ENCODE results near the gene CYTH1. TPM values are rescaled to one million over a fixed set of nuclear protein-coding genes. Genes with fewer than 3 reads are reported as not detected.
A peak's percentile ranks its signal among the peaks of the same experiment; 100 is the strongest.

The CYTH1 gene
- total and polyA plus RNA-seq, 12 donors: 26.0 to 141 (median 46.2) TPM

GRCh38 chr17:78747488-78747887, 34.6 kb downstream of the CYTH1 start:
- no peak overlapping the region for H3K4me3 ChIP-seq
- DNase-seq: no peak
- peak overlapping the region in 3 of 5 donors; percentile 24 to 72 (median 57) for H3K27ac ChIP-seq
- no peaks in the 10 kb centered on the region for H3K36me3 ChIP-seq (replicated peaks in 1 of 2)
- no peaks in the 10 kb centered on the region for H3K27me3 ChIP-seq
- intact Hi-C loops (cut with DNase I): no loop called here
- peaks cover 23 to 70% of the 10 kb centered on the region in 2 donors for H3K4me1 ChIP-seq (replicated peaks in 1 of 2)
- TF ChIP-seq POLR2A (IDR thresholded peaks at IDR 0.05) (no peak), CTCF (IDR thresholded peaks at IDR 0.05) (no peak)
- no peaks in the 10 kb centered on the region for H3K9me3 ChIP-seq (replicated peaks in 1 of 3)
- WGBS, 4 donors: 77 to 85% (median 82%) methylated on average over 2 of the region's 2 CpGs

DNA sequence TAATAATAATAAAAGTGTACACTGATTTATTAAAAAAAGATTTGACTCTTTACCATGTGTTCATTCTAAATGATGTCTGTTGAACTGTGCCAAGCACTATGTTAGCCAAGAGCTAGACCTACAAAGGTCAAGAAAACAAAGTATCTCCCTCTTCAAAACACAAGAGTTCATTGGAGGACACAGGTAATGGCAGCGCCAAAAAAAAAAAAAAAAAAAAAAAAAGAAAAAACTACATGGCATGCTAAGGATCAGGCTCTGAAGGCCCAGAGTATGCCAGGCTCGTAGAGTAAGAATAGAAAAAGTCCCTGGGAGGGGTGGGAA, 35.2 kb downstream of the CYTH1 start:
- H3K27ac ChIP-seq: peak overlapping the region in 3 of 5 donors; percentile 24 to 72 (median 57)
- peaks cover 23 to 70% of the 10 kb centered on the region in 2 donors for H3K4me1 ChIP-seq (replicated peaks in 1 of 2)
- TF ChIP-seq POLR2A (IDR thresholded peaks at IDR 0.05) (no peak), CTCF (IDR thresholded peaks at IDR 0.05) (no peak)
- no peak overlapping the region for H3K4me3 ChIP-seq
- intact Hi-C loops (cut with DNase I): no loop called here
- no peaks in the 10 kb centered on the region for H3K27me3 ChIP-seq
- 35 to 50% (median 48%) methylated on average over 2 of the region's 2 CpGs for WGBS, 4 donors
- no peak for DNase-seq
- H3K36me3 ChIP-seq (replicated peaks in 1 of 2): no peaks in the 10 kb centered on the region
- H3K9me3 ChIP-seq (replicated peaks in 1 of 3): no peaks in the 10 kb centered on the region

- Histone ChIP-seq H3K4me3 (no peak overlapping the region), H3K36me3 (replicated peaks in 1 of 2) (no peaks in the 10 kb centered on the region), H3K27ac (peak overlapping the region in 3 of 5 donors; percentile 24 to 72 (median 38)), H3K4me1 (replicated peaks in 1 of 2) (peaks cover 23 to 65% of the 10 kb centered on the region in 2 donors), H3K27me3 (no peaks in the 10 kb centered on the region), H3K9me3 (replicated peaks in 1 of 3) (no peaks in the 10 kb centered on the region)
- intact Hi-C loops (cut with DNase I): no loop called here
- 68 to 71% (median 69%) methylated on average over 12 of the region's 12 CpGs for WGBS, 4 donors
- DNase-seq: peak in 3 of 7 donors; percentile 31 to 54 (median 49)
- TF ChIP-seq CTCF (IDR thresholded peaks at IDR 0.05): no peak
- TF ChIP-seq POLR2A (IDR thresholded peaks at IDR 0.05): no peak
Observed at GRCh38 chr17:78746263-78746948, 35.7 kb downstream of the CYTH1 start.

DNA sequence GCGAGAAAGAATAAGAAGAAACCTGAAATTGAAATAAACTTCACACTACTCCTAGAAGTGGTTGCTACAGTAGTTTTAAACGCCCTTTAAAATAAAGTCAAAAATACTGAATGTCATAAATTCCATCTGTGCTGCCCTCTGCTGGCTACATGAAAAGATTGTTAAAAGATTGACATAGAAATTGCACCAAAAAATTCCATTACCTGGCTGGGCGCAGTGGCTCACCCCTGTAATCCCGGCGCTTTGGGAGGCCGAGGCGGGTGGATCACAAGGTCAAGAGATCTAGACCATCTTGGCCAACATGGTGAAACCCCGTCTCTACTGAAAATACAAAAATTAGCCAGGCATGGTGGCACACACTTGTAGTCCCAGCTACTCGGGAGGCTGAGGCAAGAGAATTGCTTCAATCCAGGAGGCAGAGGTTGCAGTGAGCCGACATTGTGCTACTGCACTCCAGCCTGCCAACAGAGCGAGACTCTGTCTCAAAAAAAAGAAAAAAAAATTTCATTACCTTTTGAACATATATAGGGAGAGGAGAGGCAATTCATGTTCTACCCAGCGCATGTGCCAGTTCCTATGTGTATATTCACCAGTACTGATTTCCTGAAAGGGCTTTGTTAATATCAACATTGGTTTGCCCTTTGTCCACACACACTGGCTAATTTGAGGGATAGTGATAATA, 36.5 kb downstream of the CYTH1 start:
- peak in 4 of 7 donors; percentile 44 to 70 (median 49) for DNase-seq
- intact Hi-C loops (cut with DNase I): no loop called here

More for the DNA sequence above, 36.5 kb downstream of the CYTH1 start:
- H3K27ac ChIP-seq: peak overlapping the region in 2 of 5 donors; percentile 0 to 12
- H3K27me3 ChIP-seq: no peaks in the 10 kb centered on the region
- 56 to 65% (median 60%) methylated on average over 12 of the region's 12 CpGs for WGBS, 4 donors
- peaks cover 23 to 56% of the 10 kb centered on the region in 2 donors for H3K4me1 ChIP-seq (replicated peaks in 1 of 2)
- H3K36me3 ChIP-seq (replicated peaks in 1 of 2): no peaks in the 10 kb centered on the region
- H3K4me3 ChIP-seq: no peak overlapping the region
- no peaks in the 10 kb centered on the region for H3K9me3 ChIP-seq (replicated peaks in 1 of 3)
- TF ChIP-seq POLR2A (IDR thresholded peaks at IDR 0.05): no peak
- peak; percentile 47 to 72 (median 60) for TF ChIP-seq CTCF (IDR thresholded peaks at IDR 0.05)

Measured in adrenal gland (tissue), 12 donors.